A673 (cell line): ENCODE results near the gene CDADC1.

Source experiments
- CTCF ChIP-seq: fragments of 300-800, 200-600 bp; sonication (generic); conservative IDR thresholded peaks from 2 replicates; pipeline ENCODE4 v1.5.1; 2017; ENCODE audit warnings: low read depth, mild to moderate bottlenecking, antibody characterized with exemption, low read length, moderate library complexity, mixed read lengths
- EZH2 ChIP-seq: fragments of 200-600 bp; sonication (generic); IDR thresholded peaks from 2 replicates; pipeline ENCODE4 v1.6.1; 2017; ENCODE audit warnings: borderline replicate concordance, low read depth, mild to moderate bottlenecking, mixed read lengths, antibody characterized with exemption, low read length; ENCODE audit not compliant: poor library complexity, severe bottlenecking

GRCh38 chr13:49246850-49247642 is 679 bp upstream of the CDADC1 start:
- no peak for TF ChIP-seq CTCF
- TF ChIP-seq EZH2 = no peak
